Natural killer cell (primary cell): ENCODE results near the gene OR13C4. TPM values are rescaled to one million over a fixed set of nuclear protein-coding genes. Genes with fewer than 3 reads are reported as not detected.
"Not testable (repeated sequence)": the region's sequence is repeated elsewhere in the genome, so short reads cannot be mapped to it uniquely, and the experiment has no call there.

Source experiments
- ATAC-seq, 3 donors: fragments of 150-1000 bp in 2 of 3; fragments of 200-7000 bp in 1 of 3; cut with Tn5 transposase; 1 replicate in 1 of 3; 2 replicates in 2 of 3; pipeline ENCODE4 v1.10.0; 2021; ENCODE audit warnings: mild to moderate bottlenecking in 2 of 3, moderate library complexity in 2 of 3
- DNase-seq, 2 donors: peaks; one replicate each; pipeline versions ENCODE4 v3.0.0 to v3.0.0-alpha.2; 2013 to 2021; ENCODE audit warnings: mixed read lengths in 1 of 2
- H3K27ac ChIP-seq: one replicate; pipeline ENCODE4 v1.5.1; 2013; ENCODE audit warnings: mild to moderate bottlenecking, low read length
- H3K27me3 ChIP-seq: one replicate; pipeline ENCODE4 v1.6.1; 2013; ENCODE audit warnings: low read length; ENCODE audit not compliant: control insufficient read depth, insufficient read depth
- H3K36me3 ChIP-seq: one replicate; pipeline ENCODE4 v1.6.1; 2013; ENCODE audit warnings: low read length; ENCODE audit not compliant: control insufficient read depth, insufficient read depth
- H3K4me1 ChIP-seq: one replicate; pipeline ENCODE4 v1.6.1; 2013; ENCODE audit warnings: low read length; ENCODE audit not compliant: control insufficient read depth, insufficient read depth
- H3K4me3 ChIP-seq: one replicate; pipeline ENCODE4 v1.5.1; 2013; ENCODE audit warnings: low read length
- H3K9me3 ChIP-seq: one replicate; pipeline ENCODE4 v1.6.1; 2013; ENCODE audit warnings: low read length; ENCODE audit not compliant: control insufficient read depth, insufficient read depth
- H3K27ac Mint-ChIP-seq, 2 donors: one replicate each; pipeline ENCODE4 v1.8.0; 2022; ENCODE audit warnings: mild to moderate bottlenecking in 2 of 2, mixed read lengths in 2 of 2, moderate library complexity in 1 of 2
- H3K27me3 Mint-ChIP-seq, 2 donors: one replicate each; pipeline ENCODE4 v1.8.0; 2022; ENCODE audit warnings: low read depth in 2 of 2, mixed read lengths in 2 of 2
- H3K36me3 Mint-ChIP-seq: one replicate; pipeline ENCODE4 v1.8.0; 2022; ENCODE audit warnings: mixed read lengths
- H3K4me1 Mint-ChIP-seq, 2 donors: one replicate each; pipeline ENCODE4 v1.8.0; 2022; ENCODE audit warnings: mixed read lengths in 2 of 2
- H3K4me3 Mint-ChIP-seq: one replicate; pipeline ENCODE4 v1.8.0; 2022; ENCODE audit warnings: mild to moderate bottlenecking, moderate library complexity, mixed read lengths
- H3K9me3 Mint-ChIP-seq, 2 donors: one replicate each; pipeline ENCODE4 v1.8.0; 2022; ENCODE audit warnings: mixed read lengths in 2 of 2
- CTCF ChIP-seq: fragments of 200-600 bp; IDR thresholded peaks from one replicate; pipeline ENCODE4 v1.8.0; 2022; ENCODE audit warnings: antibody characterized with exemption
- WGBS: methylation state at CpG from one replicate; pipeline ENCODE4 v1.1.7; 2013; ENCODE audit warnings: missing lambda C conversion rate; ENCODE audit not compliant: insufficient coverage; 5-methylcytosine and 5-hydroxymethylcytosine counted together
- intact Hi-C: fragments of 100-400 bp; cut with micrococcal nuclease; formaldehyde crosslinking; loops from one replicate; pipeline ENCODE4 v1.14.2; 2022
- total RNA-seq, 4 donors: library from RNA; stranded (reverse); fragments of 120-200 nt in 1 of 4; gene quantifications; one replicate each; pipeline versions ENCODE4 v1.2.3 to v1.2.4, GENCODE V29; 2013 to 2022

Gene OR13C4
- total RNA-seq, 3 donors from 2014 or later (not counting 1 experiment from before 2014, with no cell fraction given): not detected

GRCh38 chr9:104544644-104545043 is 17.6 kb upstream of the OR13C4 start:
- no peaks in the 10 kb centered on the region for H3K4me1 Mint-ChIP-seq
- no peaks in the 10 kb centered on the region for H3K27me3 ChIP-seq
- ATAC-seq (no peak), DNase-seq (no peak)
- no peaks in the 10 kb centered on the region for H3K9me3 ChIP-seq
- no peaks in the 10 kb centered on the region for H3K36me3 Mint-ChIP-seq
- no peak overlapping the region for H3K27ac Mint-ChIP-seq
- H3K9me3 Mint-ChIP-seq: peaks cover 2 to 6% of the 10 kb centered on the region in 2 donors
- H3K27ac ChIP-seq: no peak overlapping the region
- H3K27me3 Mint-ChIP-seq: no peaks in the 10 kb centered on the region
- H3K4me1 ChIP-seq: no peaks in the 10 kb centered on the region
- no peak overlapping the region for H3K4me3 ChIP-seq
- no peak overlapping the region for H3K4me3 Mint-ChIP-seq
- 78% methylated on average over 4 of the region's 4 CpGs for WGBS
- no peaks in the 10 kb centered on the region for H3K36me3 ChIP-seq
- TF ChIP-seq CTCF: no peak
- intact Hi-C loops: no loop called here

- no peaks in the 10 kb centered on the region for H3K36me3 ChIP-seq
- WGBS: 41% methylated on average over 1 of the region's 1 CpG
- H3K27me3 ChIP-seq: no peaks in the 10 kb centered on the region
- no peaks in the 10 kb centered on the region for H3K9me3 ChIP-seq
- H3K4me1 ChIP-seq: no peaks in the 10 kb centered on the region
- peaks cover 3 to 5% of the 10 kb centered on the region in 2 donors for H3K9me3 Mint-ChIP-seq
- no peak overlapping the region for H3K4me3 Mint-ChIP-seq
- TF ChIP-seq CTCF: no peak
- H3K4me1 Mint-ChIP-seq: no peaks in the 10 kb centered on the region
- H3K4me3 ChIP-seq: no peak overlapping the region
- DNase-seq (no peak), ATAC-seq (no peak)
- H3K36me3 Mint-ChIP-seq: no peaks in the 10 kb centered on the region
- H3K27me3 Mint-ChIP-seq: no peaks in the 10 kb centered on the region
- intact Hi-C loops: no loop called here
- no peak overlapping the region for H3K27ac ChIP-seq
- H3K27ac Mint-ChIP-seq: no peak overlapping the region
These were observed 12.3 kb upstream of the OR13C4 start for GRCh38 chr9:104539275-104539674.

GRCh38 chr9:104536756-104537155 is 9.7 kb upstream of the OR13C4 start, which contains the start of gene OR13C3:
Gene OR13C3 (minus strand): TSS chr9:104536856. CDS start chr9:104536723, 133 bp downstream.
- no peaks in the 10 kb centered on the region for H3K9me3 ChIP-seq
- Mint-ChIP-seq H3K27me3 (no peaks in the 10 kb centered on the region), H3K36me3 (no peaks in the 10 kb centered on the region), H3K27ac (no peak within 1 kb of the TSS), H3K4me1 (no peaks in the 10 kb centered on the region), H3K9me3 (peaks cover 3 to 5% of the 10 kb centered on the region in 2 donors), H3K4me3 (no peak within 1 kb of the TSS)
- DNase-seq (no peak), ATAC-seq (no peak)
- H3K4me1 ChIP-seq: no peaks in the 10 kb centered on the region
- no peak for TF ChIP-seq CTCF
- H3K27ac ChIP-seq: no peak within 1 kb of the TSS
- no peaks in the 10 kb centered on the region for H3K27me3 ChIP-seq
- H3K4me3 ChIP-seq: no peak within 1 kb of the TSS
- intact Hi-C loops: no loop called here
- no peaks in the 10 kb centered on the region for H3K36me3 ChIP-seq
- WGBS: 94% methylated on average over 5 of the region's 5 CpGs

- DNase-seq, H3K9me3 ChIP-seq, H3K27me3 Mint-ChIP-seq, H3K9me3 Mint-ChIP-seq, H3K4me3 ChIP-seq, H3K27ac Mint-ChIP-seq, intact Hi-C loops, H3K4me1 ChIP-seq, H3K4me3 Mint-ChIP-seq, ATAC-seq, H3K4me1 Mint-ChIP-seq, H3K36me3 Mint-ChIP-seq, H3K36me3 ChIP-seq, H3K27ac ChIP-seq, H3K27me3 ChIP-seq: not testable (repeated sequence)
- 87% methylated on average over 10 of the region's 10 CpGs for WGBS
These were observed 6.8 kb downstream of the OR13C4 start for GRCh38 chr9:104520241-104520640.
